Activated CD4-positive, alpha-beta T cell treated with anti-CD3 and anti-CD28 coated beads for 36 hours (primary cell): Measurements from ENCODE around the gene WFS1. TPM values are rescaled to one million over a fixed set of nuclear protein-coding genes. Genes with fewer than 3 reads are reported as not detected.

Source experiments
- ATAC-seq: fragments of 200-7000 bp; cut with Tn5 transposase; one replicate; pipeline ENCODE4 v1.10.0; 2021; ENCODE audit warnings: mild to moderate bottlenecking, moderate library complexity
- CTCF ChIA-PET: fragments of 350-600 bp; sonication (Branson Sonifier 250); formaldehyde crosslinking; loops from one replicate; lab custom pipeline; 2021; ENCODE audit warnings: antibody characterized with exemption; lab: Charles Lee
- POLR2A ChIA-PET: fragments of 350-600 bp; sonication (Branson Sonifier 250); formaldehyde crosslinking; loops from one replicate; lab custom pipeline; 2021; ENCODE audit warnings: antibody characterized with exemption, inconsistent platforms; lab: Charles Lee
- DNase-seq: peaks from one replicate; pipeline ENCODE4 v3.0.0-alpha.2; 2020
- H3K27ac Mint-ChIP-seq: one replicate; pipeline ENCODE4 v1.8.0; 2021; ENCODE audit warnings: mixed read lengths
- H3K27me3 Mint-ChIP-seq: one replicate; pipeline ENCODE4 v1.8.0; 2021; ENCODE audit warnings: mixed read lengths
- H3K36me3 Mint-ChIP-seq: one replicate; pipeline ENCODE4 v1.8.0; 2021; ENCODE audit warnings: low read depth, mixed read lengths
- H3K4me1 Mint-ChIP-seq: one replicate; pipeline ENCODE4 v1.8.0; 2021; ENCODE audit warnings: mixed read lengths
- H3K4me3 Mint-ChIP-seq: one replicate; pipeline ENCODE4 v1.8.0; 2021; ENCODE audit warnings: mild to moderate bottlenecking, moderate library complexity, mixed read lengths
- H3K9me3 Mint-ChIP-seq: one replicate; pipeline ENCODE4 v1.8.0; 2021; ENCODE audit warnings: low read depth, mixed read lengths
- intact Hi-C, 2 experiments: fragments of 100-400 bp; cut with DNase I in 1 of 2; cut with micrococcal nuclease in 1 of 2; formaldehyde crosslinking; loops; one replicate each; pipeline versions ENCODE4 v1.14.2 to v1.15.1; 2022 to 2024; cut with DNase I, micrococcal nuclease
- total RNA-seq, 2 experiments: library from RNA; stranded (reverse); gene quantifications; one replicate each; pipeline ENCODE4 v1.2.3, GENCODE V29; 2021

Gene WFS1
- total RNA-seq, 2 experiments from 2014 or later, result 3.4 to 4.8 TPM

DNA sequence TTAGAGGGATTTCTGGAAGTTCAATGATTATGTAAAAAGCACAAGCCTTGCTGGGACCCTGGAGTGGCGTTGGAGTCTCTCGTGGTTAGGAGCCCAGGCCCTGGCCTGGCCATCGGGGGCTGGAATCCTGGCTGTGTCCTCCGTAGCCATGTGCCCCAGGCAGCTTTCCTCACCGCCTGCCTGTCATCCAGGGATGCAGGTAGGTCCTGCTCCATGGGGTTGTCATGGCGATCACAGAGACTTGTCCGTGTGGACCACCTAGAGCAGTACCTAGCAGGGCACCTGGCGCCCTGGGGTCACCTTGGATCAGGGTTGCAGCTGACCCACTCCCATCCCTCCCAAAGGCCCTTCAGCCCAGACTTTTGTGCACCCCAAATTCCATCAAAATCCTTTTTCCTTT is 30.2 kb upstream of the WFS1 start:
- Mint-ChIP-seq H3K27me3 (peaks cover 18% of the 10 kb centered on the region), H3K9me3 (peaks cover under 1% of the 10 kb centered on the region), H3K36me3 (no peaks in the 10 kb centered on the region), H3K27ac (no peak overlapping the region), H3K4me1 (no peaks in the 10 kb centered on the region), H3K4me3 (no peak overlapping the region)
- no peak for DNase-seq
- POLR2A ChIA-PET, result no interaction called here
- CTCF ChIA-PET, result interaction anchor here (0.6 kb wide), 1 partner anchor 682 kb away, joined by 3 read pairs; no protein-coding TSS in a partner anchor
- intact Hi-C loops, result no loop called here
- ATAC-seq, result no peak

- no peak for DNase-seq
- Mint-ChIP-seq H3K4me1 (no peaks in the 10 kb centered on the region), H3K27ac (no peak overlapping the region), H3K27me3 (peaks cover 23% of the 10 kb centered on the region), H3K9me3 (peaks cover 6% of the 10 kb centered on the region), H3K4me3 (no peak overlapping the region), H3K36me3 (no peaks in the 10 kb centered on the region)
- ChIA-PET CTCF (interaction anchor here (0.6 kb wide), 1 partner anchor 682 kb away, joined by 3 read pairs; no protein-coding TSS in a partner anchor), POLR2A (no interaction called here)
- ATAC-seq, result no peak
- intact Hi-C loops, result no loop called here
Observed at GRCh38 chr4:6239968-6240367, 29.7 kb upstream of the WFS1 start.

GRCh38 chr4:6241062-6241845 is 28.4 kb upstream of the WFS1 start:
- ChIA-PET CTCF (interaction anchor here (0.7 kb wide), 1 partner anchor 38 kb away, joined by 3 read pairs; no protein-coding TSS in a partner anchor), POLR2A (no interaction called here)
- ATAC-seq (no peak), DNase-seq (no peak)
- no peak overlapping the region for H3K27ac Mint-ChIP-seq
- H3K4me1 Mint-ChIP-seq, result no peaks in the 10 kb centered on the region
- no peak overlapping the region for H3K4me3 Mint-ChIP-seq
- intact Hi-C loops, result no loop called here
- H3K36me3 Mint-ChIP-seq, result no peaks in the 10 kb centered on the region
- H3K27me3 Mint-ChIP-seq, result peaks cover 24% of the 10 kb centered on the region
- H3K9me3 Mint-ChIP-seq, result peaks cover 6% of the 10 kb centered on the region

- no peaks in the 10 kb centered on the region for H3K36me3 Mint-ChIP-seq
- intact Hi-C loops, result no loop called here
- ChIA-PET POLR2A (no interaction called here), CTCF (no interaction called here)
- peaks cover 32% of the 10 kb centered on the region for H3K27me3 Mint-ChIP-seq
- H3K9me3 Mint-ChIP-seq, result peaks cover 6% of the 10 kb centered on the region
- no peaks in the 10 kb centered on the region for H3K4me1 Mint-ChIP-seq
- DNase-seq, result no peak
- no peak for ATAC-seq
- H3K4me3 Mint-ChIP-seq, result no peak overlapping the region
- H3K27ac Mint-ChIP-seq, result no peak overlapping the region
Observed at GRCh38 chr4:6242271-6243029, 27.2 kb upstream of the WFS1 start.

GRCh38 chr4:6245246-6246169 is 24.1 kb upstream of the WFS1 start:
- POLR2A ChIA-PET, result no interaction called here
- CTCF ChIA-PET, result interaction anchor here (1.0 kb wide), 2 partner anchors 9 kb away, joined by 3 read pairs; no protein-coding TSS in a partner anchor
- Mint-ChIP-seq H3K27me3 (peaks cover 47% of the 10 kb centered on the region), H3K4me1 (no peaks in the 10 kb centered on the region), H3K36me3 (no peaks in the 10 kb centered on the region), H3K27ac (no peak overlapping the region), H3K4me3 (no peak overlapping the region), H3K9me3 (peaks cover 6% of the 10 kb centered on the region)
- intact Hi-C loops, result no loop called here
- no peak for ATAC-seq
- DNase-seq, result no peak

DNA sequence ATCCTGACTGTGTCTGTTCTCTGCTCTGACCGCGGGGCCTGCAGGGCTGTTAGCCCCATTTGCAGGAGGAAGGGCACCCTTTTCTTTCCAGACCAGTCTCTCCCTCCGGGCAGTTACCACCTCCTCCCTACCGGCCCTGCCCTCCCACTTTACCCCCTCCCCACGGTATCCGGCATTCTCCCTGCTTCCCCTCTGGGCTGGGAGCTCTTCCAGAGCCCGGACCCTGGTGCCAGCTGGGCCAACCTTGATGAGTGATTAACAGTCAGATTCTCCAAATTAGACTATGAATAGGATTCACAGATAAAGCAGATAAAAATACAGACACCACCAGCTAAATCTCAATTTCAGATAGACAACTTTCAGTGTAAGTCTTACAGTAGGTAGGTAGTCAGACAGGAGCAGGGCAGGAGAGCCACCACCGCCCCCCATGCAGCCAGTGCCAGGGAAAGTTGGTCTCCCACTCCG is 23.4 kb upstream of the WFS1 start:
- no peaks in the 10 kb centered on the region for H3K4me1 Mint-ChIP-seq
- no peak overlapping the region for H3K4me3 Mint-ChIP-seq
- peaks cover 46% of the 10 kb centered on the region for H3K27me3 Mint-ChIP-seq
- ATAC-seq, result no peak
- no peak overlapping the region for H3K27ac Mint-ChIP-seq
- DNase-seq, result no peak
- no peaks in the 10 kb centered on the region for H3K36me3 Mint-ChIP-seq
- H3K9me3 Mint-ChIP-seq, result peaks cover 6% of the 10 kb centered on the region
- intact Hi-C loops, result no loop called here
- ChIA-PET CTCF (interaction anchor here (0.7 to 1.0 kb wide), 2 partner anchors 8 to 119 kb away, joined by 3 read pairs; no protein-coding TSS in a partner anchor), POLR2A (no interaction called here)

GRCh38 chr4:6248394-6248793 is 21.3 kb upstream of the WFS1 start:
- Mint-ChIP-seq H3K27ac (no peak overlapping the region), H3K36me3 (no peaks in the 10 kb centered on the region), H3K9me3 (peaks cover 6% of the 10 kb centered on the region), H3K4me3 (no peak overlapping the region), H3K27me3 (peaks cover 39% of the 10 kb centered on the region), H3K4me1 (no peaks in the 10 kb centered on the region)
- POLR2A ChIA-PET, result no interaction called here
- CTCF ChIA-PET, result interaction anchor here (0.6 to 7.9 kb wide), 6 partner anchors 49 to 1119 kb away, joined by 3 to 157 read pairs (median 4); no protein-coding TSS in a partner anchor
- DNase-seq (no peak), ATAC-seq (no peak)
- intact Hi-C loops, result no loop called here

- ATAC-seq, result peak; percentile 47
- no peak overlapping the region for H3K4me3 Mint-ChIP-seq
- H3K27me3 Mint-ChIP-seq, result peaks cover 30% of the 10 kb centered on the region
- no peak for DNase-seq
- H3K36me3 Mint-ChIP-seq, result no peaks in the 10 kb centered on the region
- ChIA-PET POLR2A (interaction anchor here (0.7 kb wide), 2 partner anchors 36 to 68 kb away, joined by 3 read pairs; no protein-coding TSS in a partner anchor), CTCF (interaction anchor here (0.6 to 7.9 kb wide), 35 partner anchors 9 to 887 kb away, joined by 3 to 157 read pairs (median 4); partner anchors contain the start of gene WFS1)
- no peaks in the 10 kb centered on the region for H3K9me3 Mint-ChIP-seq
- H3K4me1 Mint-ChIP-seq, result no peaks in the 10 kb centered on the region
- intact Hi-C loops, result loop anchor here (1.0 to 10.0 kb wide), 4 partner anchors 77 to 296 kb away; no protein-coding TSS in a partner anchor
- no peak overlapping the region for H3K27ac Mint-ChIP-seq
Observed at GRCh38 chr4:6250235-6250983, 19.2 kb upstream of the WFS1 start.

DNA sequence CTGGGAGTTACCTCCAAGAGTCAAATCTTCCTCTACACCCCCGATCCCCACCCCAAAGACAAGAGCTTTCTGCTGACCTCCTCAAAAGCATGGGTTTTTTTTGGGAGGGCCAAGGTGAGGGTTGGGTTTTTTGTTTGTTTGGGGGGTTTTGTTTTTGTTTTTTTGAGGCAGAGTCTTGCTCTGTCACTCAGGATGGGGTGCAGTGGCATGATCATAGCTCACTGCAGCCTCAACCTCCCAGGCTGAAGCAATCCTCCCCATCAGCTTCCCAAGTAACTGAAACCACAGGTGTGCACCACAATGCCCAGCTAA is 18.7 kb upstream of the WFS1 start:
- Mint-ChIP-seq H3K27me3 (peaks cover 33% of the 10 kb centered on the region), H3K4me3 (no peak overlapping the region), H3K4me1 (no peaks in the 10 kb centered on the region), H3K36me3 (no peaks in the 10 kb centered on the region), H3K9me3 (no peaks in the 10 kb centered on the region), H3K27ac (no peak overlapping the region)
- no peak for DNase-seq
- POLR2A ChIA-PET, result interaction anchor here (0.7 kb wide), 1 partner anchor 35 kb away, joined by 3 read pairs; no protein-coding TSS in a partner anchor
- intact Hi-C loops, result loop anchor here (1.0 to 10.0 kb wide), 4 partner anchors 76 to 295 kb away; no protein-coding TSS in a partner anchor
- CTCF ChIA-PET, result interaction anchor here (0.6 to 7.9 kb wide), 25 partner anchors 8 to 454 kb away, joined by 3 to 157 read pairs (median 4); partner anchors contain the start of gene WFS1
- no peak for ATAC-seq

GRCh38 chr4:6251365-6251764 is 18.3 kb upstream of the WFS1 start:
- no peaks in the 10 kb centered on the region for H3K9me3 Mint-ChIP-seq
- H3K4me3 Mint-ChIP-seq, result no peak overlapping the region
- no peak for DNase-seq
- H3K27ac Mint-ChIP-seq, result no peak overlapping the region
- H3K27me3 Mint-ChIP-seq, result peaks cover 30% of the 10 kb centered on the region
- no peak for ATAC-seq
- no peaks in the 10 kb centered on the region for H3K36me3 Mint-ChIP-seq
- POLR2A ChIA-PET, result no interaction called here
- CTCF ChIA-PET, result interaction anchor here (0.6 to 7.9 kb wide), 24 partner anchors 8 to 453 kb away, joined by 3 to 157 read pairs (median 4); partner anchors contain the start of gene WFS1
- intact Hi-C loops, result loop anchor here (2.0 to 10.0 kb wide), 2 partner anchors 253 to 257 kb away; no protein-coding TSS in a partner anchor
- H3K4me1 Mint-ChIP-seq, result no peaks in the 10 kb centered on the region
